Activated T-cell treated with anti-CD3 and anti-CD28 coated beads for 1 hour (primary cell): ENCODE measurements around the gene HNRNPH1.

Experiments used
- DNase-seq: peaks from one replicate; pipeline ENCODE4 v3.0.0-alpha.2; 2020; ENCODE audit warnings: low read depth

HNRNPH1 gene

DNA sequence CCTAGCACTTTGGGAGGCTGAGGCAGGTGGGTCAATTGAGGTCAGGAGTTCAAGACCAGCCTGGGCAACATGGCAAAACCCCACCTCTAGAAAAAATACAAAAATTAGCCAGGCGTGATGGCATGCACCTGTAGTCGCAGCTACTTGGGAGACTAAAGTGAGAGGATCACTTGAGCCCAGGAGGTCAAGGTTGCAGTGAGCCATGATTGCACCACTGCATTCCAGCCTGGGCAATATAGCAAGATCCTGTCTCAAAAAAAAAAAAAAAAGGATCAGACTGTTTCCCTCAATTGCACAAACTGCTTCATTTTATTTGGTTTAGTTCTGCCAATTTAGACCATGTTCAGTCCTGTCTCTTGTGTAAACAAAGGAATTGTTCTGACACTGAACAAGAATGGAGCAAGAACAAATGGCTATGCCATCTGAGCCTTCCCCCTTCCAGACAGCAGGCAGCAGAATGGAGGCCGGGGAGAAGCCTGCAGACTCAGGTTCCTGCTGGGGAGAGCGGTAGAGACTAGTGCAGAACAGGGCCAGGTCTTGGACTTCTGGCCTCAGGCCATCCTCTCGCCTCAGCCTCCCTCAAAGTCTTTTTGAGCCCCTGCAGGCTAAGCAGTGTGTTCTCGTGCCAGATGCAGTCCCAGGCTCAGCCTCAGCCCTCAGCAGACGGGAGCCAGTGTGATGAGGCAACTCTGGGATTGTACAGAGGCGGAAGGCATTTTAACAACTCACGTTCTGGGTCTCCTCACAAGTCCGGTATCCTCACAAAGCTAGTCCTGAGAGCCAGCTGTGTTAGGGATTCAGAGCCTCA, 18.2 kb downstream of the HNRNPH1 start:
- no peak for DNase-seq

DNA sequence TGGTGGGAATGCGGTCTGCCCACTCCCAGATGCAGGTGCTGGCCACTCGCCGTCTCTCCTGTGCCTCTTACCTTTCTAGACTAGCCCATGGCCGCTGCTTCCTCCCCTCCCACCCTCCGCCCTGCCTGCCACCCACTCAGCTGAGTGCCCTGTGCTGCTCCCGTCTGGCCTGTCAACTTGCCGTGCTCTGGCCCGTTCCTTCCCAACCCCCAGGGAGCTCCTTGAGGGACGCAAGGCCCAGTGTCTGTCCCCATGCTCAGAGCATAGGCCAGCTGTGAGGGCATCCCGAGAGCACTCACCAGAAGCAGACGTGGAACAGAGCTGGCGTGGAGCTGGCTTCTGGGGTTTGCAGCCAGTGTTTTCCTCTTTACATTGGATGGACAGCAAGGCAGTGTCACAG, 20.2 kb downstream of the HNRNPH1 start:
- DNase-seq: no peak

DNA sequence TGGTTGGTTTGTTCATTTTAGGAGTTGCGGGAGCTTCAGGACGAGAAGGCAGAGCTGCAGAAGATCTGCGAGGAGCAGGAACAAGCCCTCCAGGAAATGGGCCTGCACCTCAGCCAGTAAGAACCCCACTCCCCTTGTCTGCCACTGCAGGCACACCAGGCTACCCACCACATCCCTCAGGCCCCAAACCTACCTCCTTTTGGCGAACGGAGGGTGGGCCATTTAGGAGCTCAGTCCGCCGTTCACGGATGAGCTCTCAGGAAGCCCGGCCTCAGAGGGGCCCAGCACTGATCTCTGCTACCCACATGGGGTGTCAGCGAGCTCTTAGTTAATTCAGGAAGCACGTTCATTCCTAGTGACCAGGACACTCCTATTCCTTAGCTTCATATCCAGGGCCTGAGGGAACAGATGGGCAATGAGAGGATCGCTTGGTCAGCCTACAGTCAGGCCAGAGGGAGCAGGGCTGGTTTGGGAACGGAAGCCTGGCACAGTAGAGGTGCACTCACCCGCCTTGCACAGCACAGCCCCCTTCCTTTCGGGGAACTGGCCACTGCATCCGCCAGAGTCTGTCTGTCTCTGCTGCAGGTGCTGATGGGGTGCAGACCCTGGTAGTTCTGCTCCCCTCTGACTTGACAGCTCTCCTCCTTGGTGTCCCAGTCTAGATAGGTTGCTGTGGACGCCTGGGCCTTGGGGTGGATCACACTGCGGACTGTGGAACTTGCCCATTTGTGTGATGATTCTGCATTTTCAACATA, 21.4 kb downstream of the HNRNPH1 start:
- DNase-seq: no peak

DNA sequence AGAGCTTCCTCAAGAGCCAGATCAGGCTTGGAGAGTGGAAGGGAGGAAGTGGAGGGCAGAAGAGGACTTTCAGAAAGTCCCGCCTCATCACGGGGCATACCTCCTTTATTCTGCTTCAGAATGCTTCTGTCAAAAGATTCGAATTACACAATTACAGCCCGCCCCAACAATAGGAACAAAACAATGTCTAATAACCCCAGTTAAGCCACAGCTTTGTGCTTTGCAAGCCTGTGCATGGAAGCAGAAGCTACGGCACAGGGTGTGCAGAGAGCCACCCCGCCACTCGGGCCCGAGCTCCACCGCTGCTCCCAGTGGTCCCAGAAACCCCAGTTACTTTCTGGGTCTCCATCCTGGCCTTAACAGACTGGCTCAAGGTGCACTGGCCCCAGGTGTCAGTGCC, 23.5 kb downstream of the HNRNPH1 start:
- no peak for DNase-seq

DNA sequence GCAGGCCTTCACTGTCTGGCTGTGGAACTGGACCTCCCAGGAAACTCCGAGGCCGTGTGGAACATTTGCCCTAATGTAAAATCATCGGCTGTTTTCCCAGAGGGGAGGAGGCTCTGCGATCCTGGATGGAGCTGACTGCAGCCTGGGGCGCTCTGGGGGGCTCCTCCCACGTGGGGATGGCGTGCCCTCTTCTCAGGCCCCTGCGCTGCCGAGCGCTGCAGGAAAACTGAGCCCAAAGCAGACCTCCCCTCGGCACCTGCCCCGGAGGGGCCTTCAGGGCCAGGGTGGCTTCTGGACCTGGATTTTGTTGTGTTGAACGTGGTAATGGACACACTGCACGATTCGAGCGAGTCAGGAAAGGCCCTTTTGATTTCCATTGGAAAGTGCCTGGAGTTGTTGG, 23.9 kb downstream of the HNRNPH1 start:
- DNase-seq: no peak

DNA sequence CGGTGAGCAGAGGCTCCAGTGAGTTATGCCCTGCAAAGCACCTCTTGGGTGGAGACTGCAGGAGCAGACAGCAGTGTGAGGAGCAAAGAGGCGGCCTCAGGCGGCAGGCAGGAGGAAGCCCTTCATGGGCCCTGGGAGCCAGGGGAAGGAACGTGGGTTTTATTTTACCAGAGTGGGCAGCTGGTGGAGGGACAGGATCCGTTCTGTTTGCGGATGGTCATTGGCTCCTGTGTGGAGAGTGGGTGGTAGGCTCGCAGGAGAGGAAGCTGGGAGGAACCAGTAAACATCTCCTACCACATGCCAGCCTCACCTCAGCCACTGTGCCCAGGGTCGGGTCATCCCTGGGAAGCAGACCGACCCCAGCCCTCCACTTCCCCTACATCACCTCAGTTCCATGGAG, 24.4 kb downstream of the HNRNPH1 start:
- no peak for DNase-seq

GRCh38 chr5:179596421-179596820, 27.1 kb downstream of the HNRNPH1 start:
- no peak for DNase-seq

DNA sequence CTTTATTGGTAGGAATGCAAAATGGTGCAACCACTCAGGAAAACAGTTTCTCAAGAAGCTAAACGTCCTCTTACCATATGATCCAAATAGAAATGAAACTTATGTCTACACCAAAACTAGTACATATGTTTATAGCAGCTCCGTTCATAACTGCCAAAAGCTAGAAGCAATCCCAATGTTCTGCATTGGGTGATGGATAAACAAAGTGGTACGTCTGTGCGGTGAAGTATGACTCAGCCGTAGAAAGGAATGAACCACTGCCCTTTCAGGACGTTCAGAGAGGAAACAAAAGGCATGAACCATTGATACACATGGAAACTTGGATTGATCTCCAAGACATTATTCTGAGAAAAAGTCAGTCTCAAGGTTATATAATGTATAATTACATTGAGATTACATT, 27.6 kb downstream of the HNRNPH1 start:
- DNase-seq: no peak

GRCh38 chr5:179588166-179588565, 35.3 kb downstream of the HNRNPH1 start:
- DNase-seq: no peak

GRCh38 chr5:179585941-179586401, 37.5 kb downstream of the HNRNPH1 start:
- DNase-seq: no peak

DNA sequence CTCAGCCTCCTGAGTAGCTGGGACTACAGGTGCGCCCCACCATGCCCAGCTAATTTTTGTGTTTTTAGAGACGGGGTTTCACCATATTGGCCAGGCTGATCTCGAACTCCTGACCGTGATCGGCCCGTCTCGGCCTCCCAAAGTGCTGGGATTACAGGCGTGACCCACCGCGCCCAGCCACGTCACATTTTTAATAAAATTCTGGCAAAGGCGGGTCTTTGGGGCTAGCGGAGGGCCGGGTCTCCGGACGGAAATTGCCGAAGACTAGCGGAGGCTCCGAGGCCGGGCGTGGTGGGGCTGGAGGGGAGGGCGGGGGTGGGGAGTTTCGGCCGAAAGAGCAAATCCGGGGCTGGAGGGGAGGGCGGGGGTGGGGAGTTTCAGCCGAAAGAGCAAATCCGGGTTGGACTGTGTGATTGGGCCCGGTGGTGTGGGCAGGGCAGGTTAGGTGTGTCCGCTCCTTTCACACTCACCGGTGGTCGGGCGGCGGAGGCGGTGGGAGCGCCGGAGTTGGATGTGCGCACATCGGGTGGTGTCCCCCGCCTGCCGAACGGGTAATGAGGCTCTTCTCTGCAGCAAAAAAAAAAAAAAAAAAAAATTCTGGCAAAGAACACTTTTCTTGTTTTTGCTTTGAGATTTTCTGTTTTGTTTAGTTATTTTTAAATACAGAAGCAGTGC, 46.0 kb downstream of the HNRNPH1 start:
- no peak for DNase-seq

DNA sequence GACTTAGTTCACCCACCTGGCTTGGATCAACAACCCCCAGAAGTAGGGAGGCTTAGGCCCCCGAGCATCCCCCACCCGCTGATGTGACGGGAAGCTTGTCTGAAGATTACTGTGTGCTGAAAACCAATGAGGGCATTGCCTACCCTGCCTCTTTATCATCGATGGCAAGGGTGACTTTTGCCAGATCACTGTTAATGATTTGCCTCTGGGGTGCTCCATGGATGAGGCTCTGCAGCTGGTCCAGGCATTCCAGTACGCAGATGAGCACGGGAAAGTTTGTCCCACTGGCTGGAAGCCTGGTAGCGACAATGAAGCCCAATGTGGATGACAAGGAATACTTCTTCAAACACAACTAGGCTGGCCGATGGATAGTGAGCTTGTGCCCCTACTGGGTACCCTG, 51.1 kb downstream of the HNRNPH1 start:
- DNase-seq: no peak

- no peak for DNase-seq
These were observed 54.8 kb downstream of the HNRNPH1 start for GRCh38 chr5:179568721-179569120.

DNA sequence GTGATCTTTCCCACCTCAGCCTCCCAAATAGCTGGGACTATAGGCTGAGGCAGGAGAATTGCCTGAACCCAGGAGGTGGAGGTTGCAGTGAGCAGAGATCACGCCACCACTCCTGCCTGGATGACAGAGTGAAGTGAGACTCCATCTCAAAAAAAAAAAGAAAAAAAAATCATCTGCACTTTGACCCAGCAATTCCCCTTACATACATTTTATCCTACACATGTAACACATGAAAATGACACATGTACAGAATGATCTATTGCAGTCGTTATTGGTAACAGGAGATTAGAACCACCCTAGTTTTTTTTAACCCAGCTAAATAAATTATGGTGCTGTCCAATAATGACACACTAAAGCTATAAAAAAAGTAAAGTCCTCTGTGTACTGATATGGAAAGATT, 58.9 kb downstream of the HNRNPH1 start:
- no peak for DNase-seq
